Measurements from ENCODE around the gene ANKRD13D. TPM values are rescaled to one million over a fixed set of nuclear protein-coding genes. Genes with fewer than 3 reads are reported as not detected.
A peak's percentile ranks its signal among the peaks of the same experiment; 100 is the strongest.

Gene ANKRD13D
- total RNA-seq, 1 donor from 2014 or later, result 76.0 TPM

DNA sequence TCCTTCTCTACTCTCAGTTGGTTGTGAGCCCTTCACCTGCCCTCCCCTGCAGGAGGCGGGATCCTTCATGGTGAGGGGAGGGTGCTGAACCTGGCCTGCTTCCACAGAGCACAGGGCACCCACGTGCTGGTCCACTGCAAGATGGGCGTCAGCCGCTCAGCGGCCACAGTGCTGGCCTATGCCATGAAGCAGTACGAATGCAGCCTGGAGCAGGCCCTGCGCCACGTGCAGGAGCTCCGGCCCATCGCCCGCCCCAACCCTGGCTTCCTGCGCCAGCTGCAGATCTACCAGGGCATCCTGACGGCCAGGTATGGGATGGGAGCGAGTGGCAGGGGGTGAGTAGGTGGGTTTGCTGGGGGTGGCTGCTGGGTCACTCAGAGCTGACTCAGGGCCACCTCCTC lies 20.6 kb downstream of the ANKRD13D start:
- H3K4me1 Mint-ChIP-seq (ENCODE audit: low read depth), result peaks cover 4% of the 10 kb centered on the region
- H3K9me3 Mint-ChIP-seq (ENCODE audit: low read depth), result no peaks in the 10 kb centered on the region
- TF ChIP-seq, protein P1, sequence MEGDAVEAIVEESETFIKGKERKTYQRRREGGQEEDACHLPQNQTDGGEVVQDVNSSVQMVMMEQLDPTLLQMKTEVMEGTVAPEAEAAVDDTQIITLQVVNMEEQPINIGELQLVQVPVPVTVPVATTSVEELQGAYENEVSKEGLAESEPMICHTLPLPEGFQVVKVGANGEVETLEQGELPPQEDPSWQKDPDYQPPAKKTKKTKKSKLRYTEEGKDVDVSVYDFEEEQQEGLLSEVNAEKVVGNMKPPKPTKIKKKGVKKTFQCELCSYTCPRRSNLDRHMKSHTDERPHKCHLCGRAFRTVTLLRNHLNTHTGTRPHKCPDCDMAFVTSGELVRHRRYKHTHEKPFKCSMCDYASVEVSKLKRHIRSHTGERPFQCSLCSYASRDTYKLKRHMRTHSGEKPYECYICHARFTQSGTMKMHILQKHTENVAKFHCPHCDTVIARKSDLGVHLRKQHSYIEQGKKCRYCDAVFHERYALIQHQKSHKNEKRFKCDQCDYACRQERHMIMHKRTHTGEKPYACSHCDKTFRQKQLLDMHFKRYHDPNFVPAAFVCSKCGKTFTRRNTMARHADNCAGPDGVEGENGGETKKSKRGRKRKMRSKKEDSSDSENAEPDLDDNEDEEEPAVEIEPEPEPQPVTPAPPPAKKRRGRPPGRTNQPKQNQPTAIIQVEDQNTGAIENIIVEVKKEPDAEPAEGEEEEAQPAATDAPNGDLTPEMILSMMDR (IDR thresholded peaks at IDR 0.05; ENCODE audit: unreplicated experiment), result no peak
- no peak overlapping the region for H3K4me3 Mint-ChIP-seq (ENCODE audit: low read depth)
- DNase-seq (ENCODE audit: low spot score, unreplicated experiment), result no peak
- H3K36me3 Mint-ChIP-seq (ENCODE audit: insufficient read depth), result no peaks in the 10 kb centered on the region
- no peaks in the 10 kb centered on the region for H3K27me3 Mint-ChIP-seq
- no peak overlapping the region for H3K27ac Mint-ChIP-seq

DNA sequence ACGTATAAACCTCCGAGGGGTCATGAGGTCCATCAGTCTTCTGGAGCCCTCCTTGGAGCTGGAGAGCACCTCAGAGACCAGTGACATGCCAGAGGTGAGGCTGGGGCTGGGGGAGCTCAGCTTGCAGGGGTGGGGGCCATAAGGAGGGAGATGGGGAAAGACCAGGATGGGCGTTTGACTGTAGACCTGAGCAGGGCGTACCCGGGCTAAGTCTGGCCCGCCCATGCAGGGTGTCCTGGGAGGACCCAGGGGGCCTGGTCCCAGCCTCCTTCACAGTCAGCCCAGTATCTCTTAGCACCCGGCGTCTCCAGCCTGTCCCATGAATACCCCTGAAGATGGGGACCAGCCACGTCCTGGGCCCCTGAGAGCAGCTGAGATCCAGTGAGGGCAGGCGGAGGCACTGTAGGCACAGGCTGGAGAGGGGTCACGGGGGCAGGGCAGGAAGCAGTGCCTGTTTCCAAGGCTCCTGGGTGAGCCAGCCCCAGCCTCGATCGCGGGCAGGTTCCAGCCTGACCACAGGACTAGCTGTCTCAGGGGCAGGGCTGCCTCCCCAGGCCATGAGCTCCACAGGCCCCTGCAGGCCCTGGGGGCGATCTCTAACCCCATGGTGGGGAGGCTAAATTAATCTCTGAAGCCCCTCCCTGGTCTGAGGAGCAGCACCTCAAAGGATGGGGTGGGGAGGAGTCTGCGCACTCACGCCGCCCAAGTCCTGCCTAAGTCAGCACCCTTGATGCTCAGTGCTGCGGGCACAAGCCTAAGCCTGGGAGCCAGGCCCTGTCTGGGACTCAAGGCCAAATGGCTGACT lies 21.3 kb downstream of the ANKRD13D start:
- Mint-ChIP-seq H3K9me3 (ENCODE audit: low read depth) (no peaks in the 10 kb centered on the region), H3K36me3 (ENCODE audit: insufficient read depth) (no peaks in the 10 kb centered on the region), H3K4me1 (ENCODE audit: low read depth) (peaks cover 4% of the 10 kb centered on the region), H3K27ac (no peak overlapping the region), H3K4me3 (ENCODE audit: low read depth) (no peak overlapping the region), H3K27me3 (no peaks in the 10 kb centered on the region)
- DNase-seq (ENCODE audit: low spot score, unreplicated experiment), result no peak
- TF ChIP-seq, protein P1 (IDR thresholded peaks at IDR 0.05; ENCODE audit: unreplicated experiment), result no peak

DNA sequence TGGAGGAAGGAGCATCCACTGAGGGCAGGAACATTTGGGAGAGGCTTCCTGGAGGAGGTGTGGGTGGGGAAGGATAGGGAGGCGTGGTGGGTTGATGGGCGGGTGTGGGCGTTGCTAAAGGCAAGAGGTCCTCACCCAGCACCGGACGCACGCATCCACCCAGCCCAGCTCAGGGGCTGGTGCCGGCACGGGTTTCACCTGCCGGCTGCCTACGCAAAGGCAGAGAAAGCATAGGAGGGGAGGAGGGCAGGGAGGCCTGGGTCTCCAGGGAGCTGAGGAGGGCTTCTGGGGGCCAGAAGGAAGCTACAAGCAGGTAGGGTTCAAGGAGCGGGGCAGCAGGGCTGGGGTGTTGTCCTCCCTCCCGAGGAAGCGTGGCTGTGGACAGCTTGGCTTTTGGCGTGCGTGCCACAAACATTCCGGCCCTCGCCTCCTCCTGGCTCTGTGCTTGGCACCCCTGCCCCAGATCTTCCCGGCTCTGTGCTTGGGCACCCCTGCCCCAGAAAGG lies 22.0 kb downstream of the ANKRD13D start:
- Mint-ChIP-seq H3K36me3 (ENCODE audit: insufficient read depth) (no peaks in the 10 kb centered on the region), H3K9me3 (ENCODE audit: low read depth) (no peaks in the 10 kb centered on the region), H3K4me3 (ENCODE audit: low read depth) (no peak overlapping the region), H3K27me3 (no peaks in the 10 kb centered on the region), H3K27ac (peak overlapping the region; percentile 37), H3K4me1 (ENCODE audit: low read depth) (peaks cover 4% of the 10 kb centered on the region)
- TF ChIP-seq, protein P1 (IDR thresholded peaks at IDR 0.05; ENCODE audit: unreplicated experiment), result no peak
- DNase-seq (ENCODE audit: low spot score, unreplicated experiment), result no peak

DNA sequence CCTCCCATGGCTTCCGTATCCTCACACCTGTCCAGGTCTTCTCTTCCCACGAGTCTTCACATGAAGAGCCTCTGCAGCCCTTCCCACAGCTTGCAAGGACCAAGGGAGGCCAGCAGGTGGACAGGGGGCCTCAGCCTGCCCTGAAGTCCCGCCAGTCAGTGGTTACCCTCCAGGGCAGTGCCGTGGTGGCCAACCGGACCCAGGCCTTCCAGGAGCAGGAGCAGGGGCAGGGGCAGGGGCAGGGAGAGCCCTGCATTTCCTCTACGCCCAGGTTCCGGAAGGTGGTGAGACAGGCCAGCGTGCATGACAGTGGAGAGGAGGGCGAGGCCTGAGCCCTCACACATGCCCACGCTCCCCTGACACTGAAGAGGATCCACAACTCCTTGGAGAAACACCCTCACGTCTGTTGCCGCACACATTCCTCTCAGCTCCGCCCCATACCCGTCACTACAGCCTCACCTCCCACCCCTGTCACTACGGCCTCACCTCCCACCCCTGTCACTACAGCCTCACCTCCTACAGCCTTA lies 22.5 kb downstream of the ANKRD13D start:
- no peak for DNase-seq (ENCODE audit: low spot score, unreplicated experiment)
- TF ChIP-seq, protein P1 (IDR thresholded peaks at IDR 0.05; ENCODE audit: unreplicated experiment), result no peak
- no peaks in the 10 kb centered on the region for H3K9me3 Mint-ChIP-seq (ENCODE audit: low read depth)
- peak overlapping the region; percentile 67 for H3K27ac Mint-ChIP-seq
- no peaks in the 10 kb centered on the region for H3K36me3 Mint-ChIP-seq (ENCODE audit: insufficient read depth)
- no peaks in the 10 kb centered on the region for H3K27me3 Mint-ChIP-seq
- H3K4me3 Mint-ChIP-seq (ENCODE audit: low read depth), result no peak overlapping the region
- peaks cover 4% of the 10 kb centered on the region for H3K4me1 Mint-ChIP-seq (ENCODE audit: low read depth)

DNA sequence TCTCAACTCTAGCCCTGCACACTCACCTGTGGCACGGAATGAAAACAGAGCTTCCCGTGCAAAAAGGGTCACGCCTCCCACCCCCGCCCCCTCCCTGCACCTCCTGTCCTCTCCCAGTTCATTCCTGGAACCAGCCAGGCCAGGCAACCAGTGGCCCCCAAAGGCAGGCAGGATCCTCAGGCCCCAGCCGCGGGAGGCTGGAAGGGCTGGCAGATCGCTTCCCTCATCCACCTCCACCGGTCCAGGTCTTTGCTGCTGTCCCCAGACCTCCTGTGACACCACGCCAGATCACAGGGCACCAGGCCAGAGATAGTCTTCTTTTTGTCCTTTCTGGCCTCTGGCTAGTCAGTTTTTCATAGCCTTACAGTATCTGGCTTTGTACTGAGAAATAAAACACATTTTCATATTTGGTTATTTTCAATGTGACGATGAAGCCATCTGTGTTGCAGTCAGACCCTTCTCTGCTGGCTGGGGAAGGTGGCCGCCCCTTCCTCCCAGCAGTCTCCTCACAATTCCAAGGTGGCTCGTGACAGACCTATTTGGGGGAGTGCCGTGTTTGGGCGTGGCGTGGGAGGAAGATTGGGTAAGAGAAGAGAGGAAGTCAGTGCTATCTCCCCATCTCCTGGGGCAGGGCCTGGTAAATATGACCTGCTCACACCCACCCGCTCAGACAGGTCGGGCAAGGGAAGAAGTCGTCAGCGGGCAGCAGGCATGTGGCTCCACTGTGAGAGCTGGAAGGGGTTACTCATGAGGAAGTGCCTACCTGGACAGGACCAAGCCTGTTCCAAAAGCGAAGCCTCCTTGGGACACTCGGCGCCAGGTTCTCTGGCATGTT lies 23.3 kb downstream of the ANKRD13D start:
- no peak for DNase-seq (ENCODE audit: low spot score, unreplicated experiment)
- H3K4me3 Mint-ChIP-seq (ENCODE audit: low read depth), result no peak overlapping the region
- no peaks in the 10 kb centered on the region for H3K27me3 Mint-ChIP-seq
- H3K9me3 Mint-ChIP-seq (ENCODE audit: low read depth), result no peaks in the 10 kb centered on the region
- H3K36me3 Mint-ChIP-seq (ENCODE audit: insufficient read depth), result no peaks in the 10 kb centered on the region
- H3K27ac Mint-ChIP-seq, result no peak overlapping the region
- TF ChIP-seq, protein P1 (IDR thresholded peaks at IDR 0.05; ENCODE audit: unreplicated experiment), result no peak
- H3K4me1 Mint-ChIP-seq (ENCODE audit: low read depth), result peaks cover 4% of the 10 kb centered on the region

Measured in progenitor cell of endocrine pancreas (in vitro differentiated cells).